H9 (cell line): ENCODE data around the gene GPD1L. TPM values are rescaled to one million over a fixed set of nuclear protein-coding genes. Genes with fewer than 3 reads are reported as not detected.

Experiments used
- DNase-seq: peaks from one replicate; pipeline ENCODE4 v3.0.0-alpha.2; 2017
- H2AFZ ChIP-seq: one replicate; pipeline ENCODE4 v1.6.1; 2013; ENCODE audit warnings: mild to moderate bottlenecking, low read length, control low read depth, moderate library complexity
- H2AK5ac ChIP-seq: 2 replicates; pipeline ENCODE4 v1.6.1; 2013; ENCODE audit warnings: low read length, control low read depth, mixed read lengths; ENCODE audit not compliant: insufficient read length
- H2BK120ac ChIP-seq: one replicate; pipeline ENCODE4 v1.6.1; 2013; ENCODE audit warnings: low read depth, mild to moderate bottlenecking, low read length, control low read depth, inconsistent platforms; ENCODE audit not compliant: poor library complexity, severe bottlenecking
- H2BK12ac ChIP-seq: 2 replicates; pipeline ENCODE4 v1.6.1; 2013; ENCODE audit warnings: low read length, control low read depth, mixed read lengths, low read depth; ENCODE audit not compliant: insufficient read length
- H2BK15ac ChIP-seq: 2 replicates; pipeline ENCODE4 v1.6.1; 2013; ENCODE audit warnings: low read depth, low read length, control low read depth
- H2BK20ac ChIP-seq: one replicate; pipeline ENCODE4 v1.6.1; 2013; ENCODE audit warnings: low read depth, mild to moderate bottlenecking, low read length, control low read depth, inconsistent platforms; ENCODE audit not compliant: poor library complexity, severe bottlenecking
- H2BK5ac ChIP-seq: 2 replicates; pipeline ENCODE4 v1.6.1; 2013; ENCODE audit warnings: low read length, control low read depth, mixed read lengths; ENCODE audit not compliant: insufficient read length
- H3K14ac ChIP-seq: 2 replicates; pipeline ENCODE4 v1.6.1; 2013; ENCODE audit warnings: low read length, control low read depth; ENCODE audit not compliant: insufficient read depth
- H3K18ac ChIP-seq: 2 replicates; pipeline ENCODE4 v1.6.1; 2013; ENCODE audit warnings: low read depth, mild to moderate bottlenecking, mixed read lengths, low read length, control low read depth; ENCODE audit not compliant: insufficient read length
- H3K23ac ChIP-seq: 2 replicates; pipeline ENCODE4 v1.6.1; 2013; ENCODE audit warnings: low read length, control low read depth, mixed read lengths, low read depth; ENCODE audit not compliant: insufficient read length
- H3K23me2 ChIP-seq: 2 replicates; pipeline ENCODE4 v1.6.1; 2013; ENCODE audit warnings: low read depth, mild to moderate bottlenecking, mixed read lengths, low read length, control low read depth; ENCODE audit not compliant: insufficient read length, poor library complexity, severe bottlenecking
- H3K27ac ChIP-seq: 2 replicates; pipeline ENCODE4 v1.5.1; 2013; ENCODE audit warnings: low read length, control low read depth, mixed read lengths, low read depth; ENCODE audit not compliant: insufficient read length
- H3K27me3 ChIP-seq: 2 replicates; pipeline ENCODE4 v1.6.1; 2013; ENCODE audit warnings: low read length, control low read depth, inconsistent platforms; ENCODE audit not compliant: insufficient read depth
- H3K4ac ChIP-seq: 2 replicates; pipeline ENCODE4 v1.6.1; 2013; ENCODE audit warnings: low read depth, mild to moderate bottlenecking, control low read depth, inconsistent platforms, low read length, moderate library complexity
- H3K4me1 ChIP-seq: 2 replicates; pipeline ENCODE4 v1.6.1; 2013; ENCODE audit warnings: low read length, control low read depth, inconsistent platforms; ENCODE audit not compliant: insufficient read depth
- H3K4me2 ChIP-seq: 2 replicates; pipeline ENCODE4 v1.6.1; 2013; ENCODE audit warnings: low read length, control low read depth, mixed read lengths; ENCODE audit not compliant: insufficient read length, insufficient read depth
- H3K56ac ChIP-seq: 2 replicates; pipeline ENCODE4 v1.6.1; 2013; ENCODE audit warnings: low read depth, mild to moderate bottlenecking, mixed read lengths, low read length, control low read depth; ENCODE audit not compliant: insufficient read length
- H3K79me1 ChIP-seq: 2 replicates; pipeline ENCODE4 v1.6.1; 2013; ENCODE audit warnings: low read depth, mild to moderate bottlenecking, moderate library complexity, low read length, control low read depth, inconsistent platforms; ENCODE audit not compliant: insufficient read depth, poor library complexity, severe bottlenecking
- H3K79me2 ChIP-seq: 2 replicates; pipeline ENCODE4 v1.6.1; 2013; ENCODE audit warnings: low read length, control low read depth, inconsistent platforms; ENCODE audit not compliant: insufficient read depth
- H3K9ac ChIP-seq: 2 replicates; pipeline ENCODE4 v1.6.1; 2013; ENCODE audit warnings: low read length, control low read depth, mixed read lengths; ENCODE audit not compliant: insufficient read length; ENCODE audit errors: extremely low read depth
- H3K9me3 ChIP-seq: one replicate; pipeline ENCODE4 v1.6.1; 2013; ENCODE audit warnings: low read depth, low read length, inconsistent platforms; ENCODE audit not compliant: control insufficient read depth
- H3T11ph ChIP-seq: one replicate; pipeline ENCODE4 v1.6.1; 2013; ENCODE audit warnings: mild to moderate bottlenecking, low read length, control low read depth, inconsistent platforms
- H4K20me1 ChIP-seq: one replicate; pipeline ENCODE4 v1.6.1; 2013; ENCODE audit not compliant: control insufficient read depth, insufficient read length, insufficient read depth
- H4K5ac ChIP-seq: 2 replicates; pipeline ENCODE4 v1.6.1; 2013; ENCODE audit warnings: low read depth, mild to moderate bottlenecking, mixed read lengths, low read length, control low read depth; ENCODE audit not compliant: insufficient read length
- H4K8ac ChIP-seq: replicated peaks from 2 replicates; pipeline ENCODE4 v1.6.1; 2013; ENCODE audit warnings: low read length, control low read depth, mixed read lengths, low read depth; ENCODE audit not compliant: insufficient read length
- H4K91ac ChIP-seq: 2 replicates; pipeline ENCODE4 v1.6.1; 2013; ENCODE audit warnings: low read depth, mild to moderate bottlenecking, moderate library complexity, mixed read lengths, low read length, control low read depth; ENCODE audit not compliant: insufficient read length
- H3K27ac Mint-ChIP-seq, 3 experiments: 2 replicates in 2 of 3; 3 replicates in 1 of 3; pipeline ENCODE4 v1.8.0; 2020 to 2021; ENCODE audit warnings: mixed read lengths in 3 of 3, mild to moderate bottlenecking in 1 of 3, moderate library complexity in 1 of 3
- H3K27me3 Mint-ChIP-seq: 2 replicates; pipeline ENCODE4 v1.8.0; 2021; ENCODE audit warnings: low read depth, mild to moderate bottlenecking, moderate library complexity, mixed read lengths
- H3K36me3 Mint-ChIP-seq, 3 experiments: 2 replicates in 2 of 3; 3 replicates in 1 of 3; pipeline ENCODE4 v1.8.0; 2020 to 2021; ENCODE audit warnings: low read depth in 3 of 3, mixed read lengths in 3 of 3; ENCODE audit not compliant: insufficient read depth in 1 of 3
- H3K4me1 Mint-ChIP-seq, 2 experiments: 2 replicates each; pipeline ENCODE4 v1.8.0; 2020; ENCODE audit warnings: mixed read lengths in 2 of 2
- H3K4me3 Mint-ChIP-seq, 2 experiments: 2 replicates in 1 of 2; 3 replicates in 1 of 2; pipeline ENCODE4 v1.8.0; 2020 to 2021; ENCODE audit warnings: mild to moderate bottlenecking in 2 of 2, mixed read lengths in 2 of 2, moderate library complexity in 1 of 2
- H3K9me3 Mint-ChIP-seq, 2 experiments: 2 replicates in 1 of 2; 3 replicates in 1 of 2; pipeline ENCODE4 v1.8.0; 2020; ENCODE audit warnings: mild to moderate bottlenecking in 2 of 2, mixed read lengths in 2 of 2, moderate library complexity in 1 of 2
- CTCF ChIP-seq: fragments of 200-600 bp; sonication (generic); conservative IDR thresholded peaks from 3 replicates; pipeline ENCODE4 v1.8.0; 2021; ENCODE audit warnings: antibody characterized with exemption, mild to moderate bottlenecking
- WGBS: extraction: QIAGEN DNeasy Blood & Tissue Kit; methylation state at CpG from one replicate; pipeline ENCODE4 v1.1.7; 2013; ENCODE audit warnings: missing lambda C conversion rate, low lambda C conversion rate, mixed read lengths; ENCODE audit not compliant: insufficient read length; ENCODE audit errors: extremely low coverage; 5-methylcytosine and 5-hydroxymethylcytosine counted together
- total RNA-seq: library from RNA; stranded (reverse); gene quantifications from 2 replicates; pipeline ENCODE4 v1.2.1, GENCODE V29; 2021

GPD1L gene
- total RNA-seq, 1 experiment from 2014 or later = 3.7 TPM

DNA sequence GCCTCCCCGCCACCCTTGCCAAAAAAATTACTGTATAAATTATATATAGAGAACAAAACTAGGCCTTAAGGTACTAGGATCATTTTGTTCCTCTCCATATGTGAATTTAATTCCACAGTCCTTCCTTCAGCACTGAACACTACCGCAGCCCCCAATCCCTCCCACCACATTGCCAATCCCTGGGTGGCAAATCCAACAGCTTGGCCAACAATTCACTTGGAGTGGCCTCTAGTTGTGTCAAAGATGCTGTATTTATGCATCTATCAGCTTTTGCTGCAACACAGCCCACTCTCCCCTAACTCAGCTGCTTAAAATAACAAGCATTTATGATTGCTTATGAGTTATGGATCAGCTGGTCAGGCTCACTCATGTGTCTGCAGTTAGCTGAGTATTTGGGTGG lies 18.6 kb downstream of the GPD1L start:
- H3K9me3 Mint-ChIP-seq = no peaks in the 10 kb centered on the region; a peak in 1 of 5 replicates
- no peak overlapping the region for H3K4me2 ChIP-seq
- WGBS = no CpG with 5 or more reads among the region's 2 CpGs
- no peaks in the 10 kb centered on the region for H3K27me3 Mint-ChIP-seq
- no peak overlapping the region for H2BK5ac ChIP-seq
- no peak overlapping the region for H3K56ac ChIP-seq
- no peak overlapping the region for H4K91ac ChIP-seq
- no peaks in the 10 kb centered on the region for H3K23me2 ChIP-seq
- no peaks in the 10 kb centered on the region for H4K20me1 ChIP-seq
- no peak overlapping the region for H2AK5ac ChIP-seq
- no peaks in the 10 kb centered on the region for H3K36me3 Mint-ChIP-seq
- no peak overlapping the region for H4K8ac ChIP-seq
- no peak overlapping the region for H2BK120ac ChIP-seq
- no peak overlapping the region for H2AFZ ChIP-seq
- no peak overlapping the region for H3K27ac ChIP-seq
- no peaks in the 10 kb centered on the region for H3K9me3 ChIP-seq
- no peak overlapping the region for H3K4me3 Mint-ChIP-seq
- H3T11ph ChIP-seq = no peak overlapping the region
- no peaks in the 10 kb centered on the region for H3K79me2 ChIP-seq
- no peak overlapping the region for H2BK15ac ChIP-seq
- H3K27me3 ChIP-seq = no peaks in the 10 kb centered on the region
- no peak overlapping the region for H3K14ac ChIP-seq
- no peak overlapping the region for H3K18ac ChIP-seq
- H3K4me1 Mint-ChIP-seq = peaks cover 3 to 4% of the 10 kb centered on the region in 2 experiments; a peak in 2 of 4 replicates
- no peak overlapping the region for H3K4ac ChIP-seq
- no peak overlapping the region; a peak in 1 of 7 replicates for H3K27ac Mint-ChIP-seq
- TF ChIP-seq CTCF = no peak
- no peak for DNase-seq
- H3K79me1 ChIP-seq = no peaks in the 10 kb centered on the region
- H4K5ac ChIP-seq = no peak overlapping the region
- no peak overlapping the region for H3K9ac ChIP-seq
- no peak overlapping the region for H3K23ac ChIP-seq
- no peaks in the 10 kb centered on the region; the same call in 1 of the 2 replicates for H3K4me1 ChIP-seq
- no peak overlapping the region for H2BK12ac ChIP-seq
- H2BK20ac ChIP-seq = no peak overlapping the region
